Upper lobe of right lung (tissue), 1 donor: ENCODE measurements around the gene PDZK1IP1. TPM values are rescaled to one million over a fixed set of nuclear protein-coding genes. Genes with fewer than 3 reads are reported as not detected.

Experiments
- ATAC-seq: fragments of 200-7000 bp; cut with Tn5 transposase; one replicate; pipeline ENCODE4 v1.9.1; 2020; ENCODE audit warnings: mild to moderate bottlenecking, moderate library complexity
- DNase-seq: peaks from one replicate; pipeline ENCODE4 v3.0.0-alpha.2; 2020
- H3K27ac ChIP-seq: fragments of 200-600 bp; one replicate; pipeline ENCODE4 v1.8.0; 2022
- H3K27me3 ChIP-seq: fragments of 200-600 bp; one replicate; pipeline ENCODE4 v1.8.0; 2022; ENCODE audit warnings: mild to moderate bottlenecking
- H3K36me3 ChIP-seq: fragments of 200-600 bp; one replicate; pipeline ENCODE4 v1.8.0; 2022
- H3K4me1 ChIP-seq: fragments of 200-600 bp; one replicate; pipeline ENCODE4 v1.8.0; 2022
- H3K4me3 ChIP-seq: fragments of 200-600 bp; one replicate; pipeline ENCODE4 v1.8.0; 2022; ENCODE audit warnings: mild to moderate bottlenecking
- H3K9me3 ChIP-seq: fragments of 200-600 bp; one replicate; pipeline ENCODE4 v1.8.0; 2022
- intact Hi-C: fragments of 100-400 bp; cut with DNase I; formaldehyde crosslinking; loops from one replicate; pipeline ENCODE4 v1.11.0; 2022
- total RNA-seq: library from RNA; stranded (reverse); fragmentation: NEBNext Ultra II Directional; extraction: Animal tissue kit (Norgen Biotek cat#: 25700); gene quantifications from one replicate; pipeline ENCODE4 v1.2.1, GENCODE V29; 2021
- TF ChIP-seq, protein P1 (sequence below): fragments of 200-600 bp; IDR thresholded peaks from one replicate; pipeline ENCODE4 v1.8.0; 2022; ENCODE audit warnings: antibody characterized with exemption
- donor health status: DM: no; HTN: yes; CAD: no; lungs with severe emphysema.

The PDZK1IP1 gene
- total RNA-seq, 1 donor from 2014 or later: 41.2 TPM

DNA sequence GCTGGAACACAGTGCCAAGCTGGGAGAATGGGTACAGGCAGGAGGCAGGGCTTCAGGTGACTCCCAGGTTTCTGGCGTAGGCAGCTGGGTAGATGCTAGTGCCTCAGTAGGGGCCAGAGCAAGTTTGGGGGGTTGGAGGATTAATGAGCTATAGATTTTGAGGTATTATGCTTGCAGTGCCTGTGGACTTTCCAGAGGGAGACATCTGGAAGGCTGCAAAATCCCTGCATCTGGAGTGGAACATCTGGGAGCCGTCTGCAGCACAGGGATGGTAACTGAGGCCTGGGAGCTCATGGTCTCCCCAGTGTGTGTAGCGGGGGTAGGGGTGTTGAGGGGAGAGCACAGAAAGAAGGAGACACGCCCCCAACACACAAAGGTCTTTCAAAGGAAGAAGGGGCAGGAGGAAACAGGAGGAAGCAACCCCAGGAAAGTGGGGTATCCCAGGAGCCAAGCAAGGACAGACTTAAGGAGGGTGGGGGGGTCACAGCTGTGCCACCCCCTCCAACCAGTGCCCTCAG lies 2.2 kb upstream of the PDZK1IP1 start:
- Histone ChIP-seq H3K4me1 (peaks cover 35% of the 10 kb centered on the region), H3K4me3 (no peak overlapping the region), H3K36me3 (no peaks in the 10 kb centered on the region), H3K9me3 (no peaks in the 10 kb centered on the region), H3K27me3 (no peaks in the 10 kb centered on the region), H3K27ac (peak overlapping the region; percentile 42)
- TF ChIP-seq, protein P1, sequence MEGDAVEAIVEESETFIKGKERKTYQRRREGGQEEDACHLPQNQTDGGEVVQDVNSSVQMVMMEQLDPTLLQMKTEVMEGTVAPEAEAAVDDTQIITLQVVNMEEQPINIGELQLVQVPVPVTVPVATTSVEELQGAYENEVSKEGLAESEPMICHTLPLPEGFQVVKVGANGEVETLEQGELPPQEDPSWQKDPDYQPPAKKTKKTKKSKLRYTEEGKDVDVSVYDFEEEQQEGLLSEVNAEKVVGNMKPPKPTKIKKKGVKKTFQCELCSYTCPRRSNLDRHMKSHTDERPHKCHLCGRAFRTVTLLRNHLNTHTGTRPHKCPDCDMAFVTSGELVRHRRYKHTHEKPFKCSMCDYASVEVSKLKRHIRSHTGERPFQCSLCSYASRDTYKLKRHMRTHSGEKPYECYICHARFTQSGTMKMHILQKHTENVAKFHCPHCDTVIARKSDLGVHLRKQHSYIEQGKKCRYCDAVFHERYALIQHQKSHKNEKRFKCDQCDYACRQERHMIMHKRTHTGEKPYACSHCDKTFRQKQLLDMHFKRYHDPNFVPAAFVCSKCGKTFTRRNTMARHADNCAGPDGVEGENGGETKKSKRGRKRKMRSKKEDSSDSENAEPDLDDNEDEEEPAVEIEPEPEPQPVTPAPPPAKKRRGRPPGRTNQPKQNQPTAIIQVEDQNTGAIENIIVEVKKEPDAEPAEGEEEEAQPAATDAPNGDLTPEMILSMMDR: no peak
- no peak for ATAC-seq
- DNase-seq: no peak
- intact Hi-C loops: loop anchor here (10.0 kb wide), 1 partner anchor 73 kb away; no protein-coding TSS in a partner anchor

DNA sequence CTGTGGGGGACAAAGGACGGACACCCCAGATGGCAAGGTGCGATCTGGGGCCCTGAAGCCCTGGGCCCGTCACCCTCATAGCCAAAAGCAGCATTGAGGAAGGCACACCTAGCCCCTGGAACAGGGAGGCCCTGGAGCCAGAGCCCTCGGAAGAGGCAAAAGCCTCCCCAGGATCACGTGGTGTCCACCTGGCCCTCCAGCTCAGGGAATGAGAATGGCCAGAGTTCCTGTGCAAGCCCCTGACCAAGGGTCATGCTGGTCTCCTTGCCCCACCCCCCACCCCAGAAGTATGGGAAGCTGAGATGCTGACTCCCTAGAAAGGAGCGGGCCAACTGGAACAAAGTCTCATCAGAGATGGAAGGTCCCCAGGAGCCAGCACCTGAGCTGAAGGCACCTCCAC lies 1.0 kb upstream of the PDZK1IP1 start:
- ATAC-seq (no peak), DNase-seq (peak; percentile 50)

DNA sequence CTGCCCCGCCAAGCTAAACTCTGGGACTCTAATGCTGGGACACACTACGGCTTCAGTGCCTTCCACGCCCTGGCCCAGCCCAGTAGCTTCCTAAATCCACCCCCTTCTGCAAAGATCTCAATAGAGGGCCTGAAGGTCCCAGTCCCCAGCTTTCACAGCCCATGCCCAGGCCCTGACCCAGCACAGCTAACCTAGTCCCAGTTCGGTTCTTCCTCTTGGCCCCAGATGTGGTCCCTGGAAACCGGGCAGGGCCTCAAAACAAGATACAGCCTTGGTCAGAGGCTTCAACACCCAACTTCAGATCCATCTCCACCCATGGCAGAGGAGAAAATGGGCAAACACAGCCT lies 646 bp upstream of the PDZK1IP1 start:
- Histone ChIP-seq H3K36me3 (no peaks in the 10 kb centered on the region), H3K9me3 (no peaks in the 10 kb centered on the region), H3K27ac (peak overlapping the region; percentile 84), H3K4me3 (no peak overlapping the region), H3K4me1 (peaks cover 35% of the 10 kb centered on the region), H3K27me3 (no peaks in the 10 kb centered on the region)
- intact Hi-C loops: loop anchor here (10.0 kb wide), 1 partner anchor 74 kb away; no protein-coding TSS in a partner anchor
- DNase-seq: no peak
- TF ChIP-seq, protein P1: no peak
- ATAC-seq: no peak

More for the DNA sequence above, 1.0 kb upstream of the PDZK1IP1 start:
- Histone ChIP-seq H3K36me3 (no peaks in the 10 kb centered on the region), H3K9me3 (no peaks in the 10 kb centered on the region), H3K4me3 (no peak overlapping the region), H3K4me1 (peaks cover 35% of the 10 kb centered on the region), H3K27me3 (no peaks in the 10 kb centered on the region), H3K27ac (peak overlapping the region; percentile 84)
- intact Hi-C loops: loop anchor here (10.0 kb wide), 1 partner anchor 74 kb away; no protein-coding TSS in a partner anchor
- TF ChIP-seq, protein P1: no peak

DNA sequence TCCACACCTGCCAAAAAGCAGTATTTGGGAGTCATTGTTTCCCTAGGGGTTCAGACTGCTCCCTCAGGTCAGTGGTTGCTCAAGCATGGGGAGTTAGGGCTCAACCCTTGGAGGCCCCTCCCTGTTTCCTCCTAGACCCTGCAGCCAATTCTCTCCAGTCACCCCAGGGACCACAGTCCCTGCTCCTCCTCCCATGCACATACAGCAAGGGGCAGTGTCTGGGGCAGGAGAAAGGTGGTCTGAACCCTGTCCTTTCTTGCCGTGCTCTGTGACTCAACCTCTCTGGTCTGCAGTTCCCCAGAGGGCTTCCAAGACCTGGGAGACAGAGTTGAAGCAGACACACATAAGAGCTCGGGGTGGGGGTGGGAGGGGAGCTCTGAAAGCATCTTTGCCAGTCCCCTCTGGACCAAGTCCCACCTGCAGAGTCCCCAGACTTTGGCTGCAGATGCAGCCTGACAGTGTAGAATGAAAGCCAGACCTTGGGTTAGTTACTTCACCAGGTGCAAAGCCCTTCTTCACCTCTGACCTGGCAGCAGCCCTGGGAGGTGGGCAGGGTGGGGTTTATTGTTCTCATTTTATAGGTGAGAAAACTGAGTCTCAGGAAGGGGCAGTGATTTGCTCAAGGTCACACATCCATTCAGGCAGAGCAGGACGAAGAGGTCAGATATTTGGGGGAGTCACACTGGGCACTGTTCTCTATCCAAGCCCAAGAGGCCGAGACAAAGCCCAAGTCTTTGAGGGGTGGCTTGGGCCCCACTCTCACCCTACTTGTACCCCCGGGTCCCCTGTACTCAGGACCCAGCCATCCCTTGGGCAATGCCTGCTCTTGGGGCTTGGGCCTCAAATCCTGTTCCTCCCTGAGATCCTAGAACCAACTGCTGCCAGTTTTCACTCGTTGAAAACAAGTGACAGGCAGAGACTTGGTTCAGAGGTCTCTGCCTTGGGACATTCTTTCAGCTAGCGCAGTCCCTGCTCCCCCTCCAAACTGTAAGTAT lies 748 bp downstream of the PDZK1IP1 start:
- TF ChIP-seq, protein P1: no peak
- DNase-seq (peak; percentile 41), ATAC-seq (no peak)
- H3K36me3 ChIP-seq: no peaks in the 10 kb centered on the region
- peak overlapping the region; percentile 84 for H3K27ac ChIP-seq
- no peaks in the 10 kb centered on the region for H3K9me3 ChIP-seq
- H3K4me1 ChIP-seq: peaks cover 35% of the 10 kb centered on the region
- no peaks in the 10 kb centered on the region for H3K27me3 ChIP-seq
- intact Hi-C loops: no loop called here
- peak overlapping the region; percentile 36 for H3K4me3 ChIP-seq

DNA sequence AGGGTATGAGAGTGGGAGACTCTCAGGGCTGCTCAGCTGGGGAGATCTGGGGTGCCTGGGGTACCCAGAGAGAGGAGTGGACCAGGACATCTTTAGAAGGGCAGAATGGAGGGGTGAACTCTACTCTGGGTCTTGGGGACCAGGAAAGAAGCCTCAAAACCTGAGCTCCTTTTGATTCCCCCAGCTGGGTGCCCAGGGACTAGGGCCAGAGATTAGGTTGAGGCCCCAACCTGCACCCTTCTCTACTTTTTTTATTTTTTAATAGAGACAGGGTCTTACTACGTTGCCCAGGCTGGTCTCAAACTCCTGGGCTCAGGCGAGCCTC lies 1.9 kb downstream of the PDZK1IP1 start:
- no peaks in the 10 kb centered on the region for H3K36me3 ChIP-seq
- no peak overlapping the region for H3K27ac ChIP-seq
- H3K27me3 ChIP-seq: no peaks in the 10 kb centered on the region
- peaks cover 31% of the 10 kb centered on the region for H3K4me1 ChIP-seq
- TF ChIP-seq, protein P1: no peak
- intact Hi-C loops: no loop called here
- no peaks in the 10 kb centered on the region for H3K9me3 ChIP-seq
- no peak for DNase-seq
- H3K4me3 ChIP-seq: no peak overlapping the region
- ATAC-seq: no peak
